SK-N-SH treated with all-trans-retinoic acid at 6 μM for 48 hours (cell line): ENCODE measurements around the gene PLAC8L1.

Experiments used
- ATAC-seq: fragments of 200-7000 bp; cut with Tn5 transposase; 3 replicates; pipeline ENCODE4 v1.9.1; 2020; ENCODE audit warnings: mild to moderate bottlenecking, moderate library complexity
- CSDC2 ChIP-seq: fragments of 250-450 bp; sonication (Bioruptor Pico); IDR thresholded peaks from 2 replicates; pipeline ENCODE4 v1.5.0; 2020; ENCODE audit warnings: mild to moderate bottlenecking, moderate library complexity
- ESRRG ChIP-seq: fragments of 250-450 bp; sonication (Bioruptor Pico); IDR thresholded peaks from 2 replicates; pipeline ENCODE4 v1.6.1; 2021; ENCODE audit warnings: mild to moderate bottlenecking
- GLIS3 ChIP-seq: fragments of 250-450 bp; sonication (Bioruptor Pico); IDR thresholded peaks from 2 replicates; pipeline ENCODE4 v1.5.0; 2020; ENCODE audit warnings: mild to moderate bottlenecking, moderate library complexity
- ISL1 ChIP-seq: fragments of 250-450 bp; sonication (Bioruptor Pico); IDR thresholded peaks from 2 replicates; pipeline ENCODE4 v2.1.2; 2022; ENCODE audit warnings: mild to moderate bottlenecking, moderate library complexity
- OSR1 ChIP-seq: fragments of 250-450 bp; sonication (Bioruptor Pico); IDR thresholded peaks from 2 replicates; pipeline ENCODE4 v1.8.0; 2022; ENCODE audit warnings: moderate library complexity, mild to moderate bottlenecking, inconsistent platforms
- PPARA ChIP-seq: fragments of 250-450 bp; sonication (Bioruptor Pico); IDR thresholded peaks from 2 replicates; pipeline ENCODE4 v1.5.0; 2020; ENCODE audit warnings: mild to moderate bottlenecking, borderline replicate concordance
- RARB ChIP-seq: fragments of 250-450 bp; sonication (Bioruptor Pico); IDR thresholded peaks from 2 replicates; pipeline ENCODE4 v1.8.0; 2021; ENCODE audit warnings: mild to moderate bottlenecking, moderate library complexity
- SNAI2 ChIP-seq: fragments of 250-450 bp; sonication (Bioruptor Pico); IDR thresholded peaks from 2 replicates; pipeline ENCODE4 v1.5.0; 2020; ENCODE audit warnings: mild to moderate bottlenecking, moderate library complexity
- TCF4 ChIP-seq: fragments of 250-450 bp; sonication (Bioruptor Pico); IDR thresholded peaks from 2 replicates; pipeline ENCODE4 v1.8.0; 2021; ENCODE audit warnings: mild to moderate bottlenecking, moderate library complexity, borderline replicate concordance
- ZC3H10 ChIP-seq: fragments of 250-450 bp; sonication (Bioruptor Pico); IDR thresholded peaks from 2 replicates; pipeline ENCODE4 v1.5.1; 2021; ENCODE audit warnings: mild to moderate bottlenecking, moderate library complexity
- ZNF565 ChIP-seq: fragments of 450-650 bp; formaldehyde crosslinking; conservative IDR thresholded peaks from 2 replicates; pipeline ENCODE4 v1.5.0; 2020; ENCODE audit warnings: low read depth, mild to moderate bottlenecking, moderate library complexity
- ZNF70 ChIP-seq: fragments of 450-650 bp; formaldehyde crosslinking; IDR thresholded peaks from 2 replicates; pipeline ENCODE4 v1.5.0; 2020; ENCODE audit warnings: mild to moderate bottlenecking, moderate library complexity
- ZNF8 ChIP-seq: fragments of 450-650 bp; formaldehyde crosslinking; IDR thresholded peaks from 2 replicates; pipeline ENCODE4 v1.5.0; 2020; ENCODE audit warnings: mild to moderate bottlenecking, moderate library complexity
- TF ChIP-seq, protein P1 (sequence below): fragments of 250-450 bp; sonication (Bioruptor Pico); IDR thresholded peaks from 2 replicates; pipeline ENCODE4 v1.5.1; 2021; ENCODE audit warnings: mild to moderate bottlenecking, moderate library complexity
- TF ChIP-seq, protein P2 (sequence below): fragments of 250-450 bp; sonication (Bioruptor Pico); IDR thresholded peaks from 2 replicates; pipeline ENCODE4 v1.8.0; 2021; ENCODE audit warnings: low read depth, mild to moderate bottlenecking, moderate library complexity, borderline replicate concordance
- TF ChIP-seq, protein P3 (sequence below): fragments of 250-450 bp; sonication (Bioruptor Pico); IDR thresholded peaks from 2 replicates; pipeline ENCODE4 v1.5.0; 2020; ENCODE audit warnings: mild to moderate bottlenecking, moderate library complexity
- TF ChIP-seq, protein P4 (sequence below): fragments of 250-450 bp; sonication (Bioruptor Pico); IDR thresholded peaks from 2 replicates; pipeline ENCODE4 v1.8.0; 2020; ENCODE audit warnings: mild to moderate bottlenecking, moderate library complexity, borderline replicate concordance
- TF ChIP-seq, protein P5 (sequence below): fragments of 250-450 bp; sonication (Bioruptor Pico); IDR thresholded peaks from 2 replicates; pipeline ENCODE4 v1.5.1; 2020; ENCODE audit warnings: low read depth, mild to moderate bottlenecking, moderate library complexity

The PLAC8L1 gene

DNA sequence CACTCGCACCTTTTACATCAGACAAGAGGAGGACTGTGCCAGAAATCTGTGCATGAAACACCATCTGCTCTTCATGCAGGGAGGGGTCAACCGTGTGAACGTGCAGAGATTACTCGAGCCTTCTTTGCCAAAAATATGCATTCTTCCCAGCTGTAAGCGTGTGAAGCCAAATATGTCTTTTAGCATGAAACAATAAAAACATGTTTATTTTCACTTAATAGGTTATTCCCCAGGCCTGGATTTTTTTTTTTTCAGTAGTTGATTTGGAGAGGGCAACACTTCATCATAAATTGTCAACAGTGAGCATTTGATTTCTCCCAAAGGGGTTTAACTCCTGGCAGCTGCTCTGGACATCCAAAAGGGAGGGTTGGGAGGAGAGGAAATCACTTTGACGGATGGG, 23.8 kb downstream of the PLAC8L1 start:
- TF ChIP-seq ZC3H10 (no peak), ZNF70 (CRISPR knock-in tag) (no peak), OSR1 (CRISPR knock-in tag) (no peak), ESRRG (no peak), CSDC2 (CRISPR knock-in tag) (no peak), ZNF8 (CRISPR knock-in tag) (no peak), RARB (CRISPR knock-in tag) (no peak), PPARA (CRISPR knock-in tag) (no peak), ZNF565 (CRISPR knock-in tag) (no peak), GLIS3 (CRISPR knock-in tag) (no peak), ISL1 (CRISPR knock-in tag) (no peak), SNAI2 (CRISPR knock-in tag) (no peak)
- TF ChIP-seq, protein P1, sequence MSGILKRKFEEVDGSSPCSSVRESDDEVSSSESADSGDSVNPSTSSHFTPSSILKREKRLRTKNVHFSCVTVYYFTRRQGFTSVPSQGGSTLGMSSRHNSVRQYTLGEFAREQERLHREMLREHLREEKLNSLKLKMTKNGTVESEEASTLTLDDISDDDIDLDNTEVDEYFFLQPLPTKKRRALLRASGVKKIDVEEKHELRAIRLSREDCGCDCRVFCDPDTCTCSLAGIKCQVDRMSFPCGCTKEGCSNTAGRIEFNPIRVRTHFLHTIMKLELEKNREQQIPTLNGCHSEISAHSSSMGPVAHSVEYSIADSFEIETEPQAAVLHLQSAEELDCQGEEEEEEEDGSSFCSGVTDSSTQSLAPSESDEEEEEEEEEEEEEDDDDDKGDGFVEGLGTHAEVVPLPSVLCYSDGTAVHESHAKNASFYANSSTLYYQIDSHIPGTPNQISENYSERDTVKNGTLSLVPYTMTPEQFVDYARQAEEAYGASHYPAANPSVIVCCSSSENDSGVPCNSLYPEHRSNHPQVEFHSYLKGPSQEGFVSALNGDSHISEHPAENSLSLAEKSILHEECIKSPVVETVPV (CRISPR knock-in tag) = no peak
- TF ChIP-seq, protein P2, sequence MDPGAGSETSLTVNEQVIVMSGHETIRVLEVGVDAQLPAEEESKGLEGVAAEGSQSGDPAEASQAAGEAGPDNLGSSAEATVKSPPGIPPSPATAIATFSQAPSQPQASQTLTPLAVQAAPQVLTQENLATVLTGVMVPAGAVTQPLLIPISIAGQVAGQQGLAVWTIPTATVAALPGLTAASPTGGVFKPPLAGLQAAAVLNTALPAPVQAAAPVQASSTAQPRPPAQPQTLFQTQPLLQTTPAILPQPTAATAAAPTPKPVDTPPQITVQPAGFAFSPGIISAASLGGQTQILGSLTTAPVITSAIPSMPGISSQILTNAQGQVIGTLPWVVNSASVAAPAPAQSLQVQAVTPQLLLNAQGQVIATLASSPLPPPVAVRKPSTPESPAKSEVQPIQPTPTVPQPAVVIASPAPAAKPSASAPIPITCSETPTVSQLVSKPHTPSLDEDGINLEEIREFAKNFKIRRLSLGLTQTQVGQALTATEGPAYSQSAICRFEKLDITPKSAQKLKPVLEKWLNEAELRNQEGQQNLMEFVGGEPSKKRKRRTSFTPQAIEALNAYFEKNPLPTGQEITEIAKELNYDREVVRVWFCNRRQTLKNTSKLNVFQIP (CRISPR knock-in tag) = no peak
- TF ChIP-seq, protein P3, sequence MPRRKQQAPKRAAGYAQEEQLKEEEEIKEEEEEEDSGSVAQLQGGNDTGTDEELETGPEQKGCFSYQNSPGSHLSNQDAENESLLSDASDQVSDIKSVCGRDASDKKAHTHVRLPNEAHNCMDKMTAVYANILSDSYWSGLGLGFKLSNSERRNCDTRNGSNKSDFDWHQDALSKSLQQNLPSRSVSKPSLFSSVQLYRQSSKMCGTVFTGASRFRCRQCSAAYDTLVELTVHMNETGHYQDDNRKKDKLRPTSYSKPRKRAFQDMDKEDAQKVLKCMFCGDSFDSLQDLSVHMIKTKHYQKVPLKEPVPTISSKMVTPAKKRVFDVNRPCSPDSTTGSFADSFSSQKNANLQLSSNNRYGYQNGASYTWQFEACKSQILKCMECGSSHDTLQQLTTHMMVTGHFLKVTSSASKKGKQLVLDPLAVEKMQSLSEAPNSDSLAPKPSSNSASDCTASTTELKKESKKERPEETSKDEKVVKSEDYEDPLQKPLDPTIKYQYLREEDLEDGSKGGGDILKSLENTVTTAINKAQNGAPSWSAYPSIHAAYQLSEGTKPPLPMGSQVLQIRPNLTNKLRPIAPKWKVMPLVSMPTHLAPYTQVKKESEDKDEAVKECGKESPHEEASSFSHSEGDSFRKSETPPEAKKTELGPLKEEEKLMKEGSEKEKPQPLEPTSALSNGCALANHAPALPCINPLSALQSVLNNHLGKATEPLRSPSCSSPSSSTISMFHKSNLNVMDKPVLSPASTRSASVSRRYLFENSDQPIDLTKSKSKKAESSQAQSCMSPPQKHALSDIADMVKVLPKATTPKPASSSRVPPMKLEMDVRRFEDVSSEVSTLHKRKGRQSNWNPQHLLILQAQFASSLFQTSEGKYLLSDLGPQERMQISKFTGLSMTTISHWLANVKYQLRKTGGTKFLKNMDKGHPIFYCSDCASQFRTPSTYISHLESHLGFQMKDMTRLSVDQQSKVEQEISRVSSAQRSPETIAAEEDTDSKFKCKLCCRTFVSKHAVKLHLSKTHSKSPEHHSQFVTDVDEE = no peak
- TF ChIP-seq, protein P4, sequence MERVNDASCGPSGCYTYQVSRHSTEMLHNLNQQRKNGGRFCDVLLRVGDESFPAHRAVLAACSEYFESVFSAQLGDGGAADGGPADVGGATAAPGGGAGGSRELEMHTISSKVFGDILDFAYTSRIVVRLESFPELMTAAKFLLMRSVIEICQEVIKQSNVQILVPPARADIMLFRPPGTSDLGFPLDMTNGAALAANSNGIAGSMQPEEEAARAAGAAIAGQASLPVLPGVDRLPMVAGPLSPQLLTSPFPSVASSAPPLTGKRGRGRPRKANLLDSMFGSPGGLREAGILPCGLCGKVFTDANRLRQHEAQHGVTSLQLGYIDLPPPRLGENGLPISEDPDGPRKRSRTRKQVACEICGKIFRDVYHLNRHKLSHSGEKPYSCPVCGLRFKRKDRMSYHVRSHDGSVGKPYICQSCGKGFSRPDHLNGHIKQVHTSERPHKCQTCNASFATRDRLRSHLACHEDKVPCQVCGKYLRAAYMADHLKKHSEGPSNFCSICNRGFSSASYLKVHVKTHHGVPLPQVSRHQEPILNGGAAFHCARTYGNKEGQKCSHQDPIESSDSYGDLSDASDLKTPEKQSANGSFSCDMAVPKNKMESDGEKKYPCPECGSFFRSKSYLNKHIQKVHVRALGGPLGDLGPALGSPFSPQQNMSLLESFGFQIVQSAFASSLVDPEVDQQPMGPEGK (CRISPR knock-in tag) = no peak
- no peak for ATAC-seq

DNA sequence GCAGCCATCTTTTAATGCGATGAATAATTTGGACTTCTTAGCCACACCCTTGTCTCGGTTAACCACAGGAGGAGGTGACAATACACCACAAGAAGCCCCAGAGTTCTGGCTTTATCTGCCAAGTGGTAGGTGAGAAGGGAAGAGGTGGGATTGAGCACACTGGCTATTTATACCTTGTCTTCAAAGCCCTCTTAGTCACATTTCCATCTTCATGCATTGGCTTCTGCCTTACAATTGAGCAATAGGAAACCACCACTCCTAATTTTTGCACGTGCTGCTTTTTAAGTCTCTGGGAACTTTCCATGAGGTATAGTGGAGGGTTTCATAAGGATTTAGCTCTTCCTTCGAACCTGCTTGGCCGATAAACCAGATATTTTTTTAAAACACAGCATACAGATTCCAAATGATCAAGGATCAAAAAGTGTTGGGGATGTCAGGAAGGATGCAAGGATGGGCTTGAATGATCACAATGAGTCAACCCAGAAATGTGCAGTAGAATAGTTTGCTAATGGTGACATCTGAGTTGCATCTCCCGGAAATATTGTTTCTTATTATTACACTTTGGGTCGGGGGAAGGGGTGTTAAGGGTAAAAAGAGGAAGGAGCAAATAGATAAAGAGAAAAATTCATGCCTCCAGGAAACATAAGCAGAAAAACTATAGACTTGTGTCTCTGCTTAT, 25.5 kb downstream of the PLAC8L1 start:
- ATAC-seq = no peak
- TF ChIP-seq, protein P3 = no peak
- no peak for TF ChIP-seq GLIS3 (CRISPR knock-in tag)
- no peak for TF ChIP-seq ZNF8 (CRISPR knock-in tag)
- TF ChIP-seq TCF4 = no peak
- no peak for TF ChIP-seq ISL1 (CRISPR knock-in tag)
- no peak for TF ChIP-seq ZNF70 (CRISPR knock-in tag)
- no peak for TF ChIP-seq OSR1 (CRISPR knock-in tag)
- TF ChIP-seq ZNF565 (CRISPR knock-in tag) = no peak
- TF ChIP-seq CSDC2 (CRISPR knock-in tag) = no peak
- TF ChIP-seq RARB (CRISPR knock-in tag) = no peak
- TF ChIP-seq, protein P5, sequence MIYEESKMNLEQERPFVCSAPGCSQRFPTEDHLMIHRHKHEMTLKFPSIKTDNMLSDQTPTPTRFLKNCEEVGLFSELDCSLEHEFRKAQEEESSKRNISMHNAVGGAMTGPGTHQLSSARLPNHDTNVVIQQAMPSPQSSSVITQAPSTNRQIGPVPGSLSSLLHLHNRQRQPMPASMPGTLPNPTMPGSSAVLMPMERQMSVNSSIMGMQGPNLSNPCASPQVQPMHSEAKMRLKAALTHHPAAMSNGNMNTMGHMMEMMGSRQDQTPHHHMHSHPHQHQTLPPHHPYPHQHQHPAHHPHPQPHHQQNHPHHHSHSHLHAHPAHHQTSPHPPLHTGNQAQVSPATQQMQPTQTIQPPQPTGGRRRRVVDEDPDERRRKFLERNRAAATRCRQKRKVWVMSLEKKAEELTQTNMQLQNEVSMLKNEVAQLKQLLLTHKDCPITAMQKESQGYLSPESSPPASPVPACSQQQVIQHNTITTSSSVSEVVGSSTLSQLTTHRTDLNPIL (CRISPR knock-in tag) = no peak
